NCI-H2081 (cell line): ENCODE results near the gene TMIGD1.
A peak's percentile ranks its signal among the peaks of the same experiment; 100 is the strongest.

ENCODE experiments used
- DNase-seq, 2 experiments: peaks; one replicate each; lab custom pipeline; 2025; lab: John Stamatoyannopoulos, UW

Gene TMIGD1

DNA sequence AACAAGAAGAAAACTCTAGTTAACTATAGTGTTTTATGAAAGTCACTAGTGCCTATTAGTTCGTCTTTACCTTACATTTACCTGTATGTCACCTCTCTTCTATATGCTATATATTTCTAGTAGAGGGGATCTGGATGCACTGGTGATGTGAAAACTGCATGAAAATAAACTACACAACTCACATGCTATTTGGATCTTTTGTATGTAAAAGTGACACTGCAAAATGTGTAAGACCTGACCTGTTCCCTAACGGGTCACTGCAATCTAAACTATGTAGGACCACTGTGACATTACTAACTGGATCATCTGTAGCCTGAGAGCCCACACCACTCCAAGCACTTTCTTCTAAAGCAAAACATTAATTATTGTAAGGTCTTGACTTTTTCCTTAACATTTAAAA, 43.8 kb downstream of the TMIGD1 start:
- no peak for DNase-seq

DNA sequence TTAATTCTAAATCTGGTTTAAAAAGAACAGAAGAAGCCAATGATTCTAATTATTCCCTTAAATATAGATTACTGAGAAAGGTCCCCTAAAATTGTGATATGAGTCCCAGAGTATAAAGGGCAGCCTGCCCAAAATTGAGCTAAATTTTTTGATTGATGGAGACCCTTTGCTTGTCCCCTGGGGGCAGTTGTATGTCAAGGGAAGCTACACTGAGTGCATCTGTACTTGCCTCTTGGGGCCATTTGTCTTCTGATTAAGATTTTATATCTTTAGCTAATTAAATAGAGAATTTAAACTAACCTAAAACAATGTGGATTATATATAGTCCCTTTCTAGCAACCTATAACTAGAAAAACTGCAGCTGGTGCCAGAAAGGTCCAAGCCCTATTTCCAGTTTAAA, 54.7 kb downstream of the TMIGD1 start:
- DNase-seq: no peak

DNA sequence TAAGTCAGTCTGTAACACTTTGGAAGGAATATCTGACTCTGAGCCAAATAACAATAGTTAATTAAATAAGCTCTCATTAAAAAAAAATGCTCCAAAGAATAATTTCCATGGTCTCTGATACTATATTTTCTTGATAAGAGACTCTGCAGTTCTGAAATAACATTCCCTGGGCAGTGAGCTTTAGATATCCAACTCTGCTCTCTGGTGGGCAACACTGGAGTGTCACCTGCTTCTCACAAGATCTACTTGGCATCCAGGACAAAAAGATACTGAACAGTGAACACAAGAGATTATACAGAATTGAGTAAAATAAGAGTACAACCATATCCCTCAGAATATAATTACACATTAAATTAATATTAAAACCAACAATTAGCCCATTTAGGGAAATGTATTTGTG, 55.8 kb downstream of the TMIGD1 start:
- DNase-seq: peak; percentile 22 to 30

DNA sequence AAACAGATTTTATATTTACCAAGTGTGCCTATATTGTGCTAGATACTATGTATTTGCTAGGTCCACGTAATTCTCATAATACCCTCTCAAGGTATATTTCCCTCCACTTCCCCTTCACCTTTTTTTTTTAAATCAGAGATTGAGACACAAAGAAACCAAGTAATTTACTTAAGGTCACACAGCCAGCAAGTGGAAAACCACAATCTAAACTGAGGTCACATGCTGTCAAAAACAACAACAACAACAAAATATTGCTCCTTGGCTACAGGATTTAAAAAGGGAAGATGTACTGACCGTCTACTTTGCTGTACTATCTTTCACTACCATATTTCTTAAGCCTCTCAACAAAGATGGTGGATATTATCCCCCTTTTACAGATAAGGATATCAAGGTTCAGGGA, 57.9 kb downstream of the TMIGD1 start:
- DNase-seq: no peak

DNA sequence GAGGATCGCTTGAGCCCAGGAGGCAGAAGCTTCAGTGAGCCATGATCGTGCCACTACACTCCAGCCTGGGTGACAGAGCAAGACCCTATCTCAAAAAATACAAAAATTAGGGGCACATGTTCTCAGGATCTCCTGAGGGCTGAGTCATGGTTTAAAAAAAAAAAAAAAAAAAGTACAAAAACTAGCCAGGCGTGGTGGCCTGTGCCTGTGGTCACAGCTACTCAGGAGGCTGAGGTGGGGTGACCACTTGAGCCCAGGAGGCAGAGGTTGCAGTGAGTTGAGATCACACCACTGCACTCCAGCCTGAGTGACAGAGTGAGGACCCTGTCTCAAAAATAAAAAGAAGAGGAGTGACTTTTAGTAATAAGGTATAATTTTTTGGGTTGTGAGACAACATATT, 59.0 kb downstream of the TMIGD1 start:
- DNase-seq: no peak

DNA sequence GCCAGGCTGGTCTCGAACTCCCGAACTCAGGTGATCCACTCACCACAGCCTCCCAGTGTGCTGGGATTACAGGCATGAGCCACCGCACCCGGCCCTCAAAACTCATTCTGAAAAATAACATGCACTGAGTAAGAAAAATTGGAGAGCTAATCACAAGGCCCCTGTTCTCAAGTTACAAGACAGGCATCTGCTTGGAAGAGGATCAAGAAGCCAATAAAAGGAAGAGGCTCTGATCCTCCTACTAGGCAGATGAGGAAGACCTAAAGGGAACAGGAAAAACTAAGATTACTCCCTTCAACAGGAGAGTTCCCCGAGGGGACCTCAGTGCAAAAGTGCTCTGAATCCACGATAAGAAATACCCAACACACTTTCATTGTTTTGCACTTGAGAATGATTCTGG, 60.5 kb downstream of the TMIGD1 start:
- no peak for DNase-seq

DNA sequence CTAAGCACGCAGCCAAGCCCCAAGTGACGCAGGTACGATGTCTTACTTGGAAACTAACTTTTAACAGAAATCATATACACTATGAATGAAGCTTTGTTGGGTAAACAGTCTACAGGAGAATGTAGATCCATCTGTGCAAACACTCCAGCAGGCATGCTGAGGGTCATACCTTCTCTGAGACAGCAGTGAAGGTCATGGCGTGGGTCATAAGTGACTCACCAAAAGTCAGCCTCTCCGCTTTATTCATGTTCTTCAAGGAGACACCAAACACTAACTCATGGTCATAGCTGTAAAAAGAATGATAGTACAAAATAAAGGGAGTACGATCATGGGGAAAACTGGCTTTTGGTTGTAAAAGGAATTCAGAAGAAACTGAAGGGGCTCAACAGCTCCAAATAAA, 62.8 kb downstream of the TMIGD1 start:
- no peak for DNase-seq

DNA sequence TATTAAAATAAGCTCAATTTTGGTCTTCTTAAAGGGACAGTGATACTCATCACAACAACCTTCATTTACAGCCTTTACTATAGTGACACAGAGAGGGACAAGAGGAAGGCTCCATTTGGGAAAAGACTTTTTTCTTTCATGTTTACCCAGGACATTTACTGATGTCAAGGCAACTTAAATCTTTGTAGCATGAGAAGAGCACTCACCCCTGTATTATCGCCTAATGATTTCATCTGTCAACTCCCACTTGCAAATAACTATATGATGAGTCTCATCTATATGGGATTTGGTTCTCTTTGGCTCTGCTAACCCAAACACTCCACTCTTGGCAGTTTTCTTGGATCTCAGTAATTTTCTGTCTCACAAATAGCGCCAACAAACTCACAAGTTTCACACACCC, 66.2 kb downstream of the TMIGD1 start:
- DNase-seq: no peak
